ENCODE data around the gene PTAFR. TPM values are rescaled to one million over a fixed set of nuclear protein-coding genes. Genes with fewer than 3 reads are reported as not detected.

Gene PTAFR
- total RNA-seq, 1 experiment from 2014 or later = 1.9 TPM

GRCh38 chr1:28143496-28144202 lies 32.8 kb downstream of the PTAFR start:
- H2BK5ac ChIP-seq (ENCODE audit: insufficient read length, low read length) = no peak overlapping the region
- Mint-ChIP-seq H3K27me3 (ENCODE audit: low read depth) (no peaks in the 10 kb centered on the region), H3K9me3 (no peaks in the 10 kb centered on the region; a peak in 1 of 5 replicates), H3K27ac (no peak overlapping the region), H3K4me1 (peaks cover 15% of the 10 kb centered on the region in 2 experiments), H3K36me3 (ENCODE audit: insufficient read depth in 1 of 3, low read depth in 3 of 3) (no peaks in the 10 kb centered on the region), H3K4me3 (no peak overlapping the region)
- H3K23ac ChIP-seq (ENCODE audit: insufficient read length, low read depth, low read length) = no peak overlapping the region
- H4K20me1 ChIP-seq (ENCODE audit: control insufficient read depth, insufficient read depth, insufficient read length) = no peaks in the 10 kb centered on the region
- H3K14ac ChIP-seq (ENCODE audit: insufficient read depth, low read length) = no peak overlapping the region; the same call in 1 of the 2 replicates
- peaks cover 8% of the 10 kb centered on the region for H3K4me1 ChIP-seq (ENCODE audit: insufficient read depth, low read length)
- H2BK12ac ChIP-seq (ENCODE audit: insufficient read length, low read depth, low read length) = no peak overlapping the region
- H3K18ac ChIP-seq (ENCODE audit: insufficient read length, low read depth, low read length) = no peak overlapping the region
- H3K27me3 ChIP-seq (ENCODE audit: insufficient read depth, low read length) = no peaks in the 10 kb centered on the region
- H4K91ac ChIP-seq (ENCODE audit: insufficient read length, low read depth, low read length) = no peak overlapping the region
- H3K4ac ChIP-seq (ENCODE audit: low read depth, low read length) = no peak overlapping the region
- no peak overlapping the region for H2BK15ac ChIP-seq (ENCODE audit: low read depth, low read length)
- H3K79me2 ChIP-seq (ENCODE audit: insufficient read depth, low read length) = no peaks in the 10 kb centered on the region
- no peak for TF ChIP-seq CTCF (conservative IDR thresholded peaks at IDR 0.05)
- H3K23me2 ChIP-seq (ENCODE audit: insufficient read length, low read depth, low read length, poor library complexity, severe bottlenecking) = no peaks in the 10 kb centered on the region
- H3K9ac ChIP-seq (ENCODE audit: extremely low read depth, insufficient read length, low read length) = no peak overlapping the region
- H2AFZ ChIP-seq (ENCODE audit: low read length) = no peak overlapping the region
- no peak overlapping the region for H3K4me2 ChIP-seq (ENCODE audit: insufficient read depth, insufficient read length, low read length)
- H4K8ac ChIP-seq (replicated peaks; ENCODE audit: insufficient read length, low read depth, low read length) = no peak overlapping the region
- no peak overlapping the region for H3K27ac ChIP-seq (ENCODE audit: insufficient read length, low read depth, low read length)
- WGBS (ENCODE audit: extremely low coverage, insufficient read length, low lambda C conversion rate) = no CpG with 5 or more reads among the region's 4 CpGs
- H3K9me3 ChIP-seq (ENCODE audit: control insufficient read depth, low read depth, low read length) = no peaks in the 10 kb centered on the region
- H3T11ph ChIP-seq (ENCODE audit: low read length) = no peak overlapping the region
- H2BK120ac ChIP-seq (ENCODE audit: low read depth, low read length, poor library complexity, severe bottlenecking) = no peak overlapping the region
- no peak overlapping the region for H2BK20ac ChIP-seq (ENCODE audit: low read depth, low read length, poor library complexity, severe bottlenecking)
- DNase-seq = no peak
- no peak overlapping the region for H3K56ac ChIP-seq (ENCODE audit: insufficient read length, low read depth, low read length)
- H2AK5ac ChIP-seq (ENCODE audit: insufficient read length, low read length) = no peak overlapping the region
- H4K5ac ChIP-seq (ENCODE audit: insufficient read length, low read depth, low read length) = no peak overlapping the region
- no peaks in the 10 kb centered on the region for H3K79me1 ChIP-seq (ENCODE audit: insufficient read depth, low read depth, low read length, poor library complexity, severe bottlenecking)
